SU-DHL-6 (cell line): ENCODE data around the gene AMMECR1.

Experiments
- H2AFZ ChIP-seq: fragments of 200-600 bp; sonication (generic); 2 replicates; pipeline ENCODE4 v1.6.1; 2014; ENCODE audit warnings: low read depth, mild to moderate bottlenecking, moderate library complexity, mixed read lengths, antibody characterized with exemption, low read length; ENCODE audit not compliant: severe bottlenecking
- H3F3A ChIP-seq: fragments of 200-600 bp; shearing (Covaris generic); 2 replicates; pipeline ENCODE4 v1.6.0; 2016; ENCODE audit warnings: antibody characterized with exemption, mild to moderate bottlenecking; ENCODE audit not compliant: insufficient read depth
- H3K27ac ChIP-seq: fragments of 200-600 bp; sonication (generic); 2 replicates; pipeline ENCODE4 v1.5.1; 2016; ENCODE audit warnings: low read depth, mild to moderate bottlenecking, low read length, moderate library complexity, mixed read lengths
- H3K27me3 ChIP-seq: fragments of 200-600 bp; sonication (generic), shearing (Covaris generic); 2 replicates; pipeline ENCODE4 v1.6.0; 2014; ENCODE audit warnings: mild to moderate bottlenecking, low read length
- H3K36me3 ChIP-seq: fragments of 200-600 bp; sonication (generic); 2 replicates; pipeline ENCODE4 v1.6.1; 2014; ENCODE audit warnings: mild to moderate bottlenecking, low read length, mixed read lengths
- H3K4me2 ChIP-seq: fragments of 300-600, 200-600 bp; shearing (Covaris generic), sonication (generic); 2 replicates; pipeline ENCODE4 v1.6.0; 2014; ENCODE audit warnings: low read length, low read depth, mild to moderate bottlenecking; ENCODE audit not compliant: poor library complexity, severe bottlenecking
- H3K4me3 ChIP-seq: fragments of 200-600 bp; sonication (generic); 2 replicates; pipeline ENCODE4 v1.5.1; 2014; ENCODE audit warnings: antibody characterized with exemption, low read length, mild to moderate bottlenecking, mixed read lengths; ENCODE audit not compliant: insufficient read depth, poor library complexity, severe bottlenecking
- H3K79me2 ChIP-seq: fragments of 200-600 bp; sonication (generic); 2 replicates; pipeline ENCODE4 v1.6.1; 2014; ENCODE audit warnings: mild to moderate bottlenecking, low read length, moderate library complexity; ENCODE audit not compliant: insufficient read depth
- H3K9ac ChIP-seq: fragments of 200-600 bp; sonication (generic); 2 replicates; pipeline ENCODE4 v1.7.0; 2014; ENCODE audit warnings: mild to moderate bottlenecking, low read length
- H3K9me2 ChIP-seq: fragments of 200-600 bp; sonication (generic); replicated peaks from 2 replicates; pipeline ENCODE4 v1.6.1; 2014; ENCODE audit warnings: low read length; ENCODE audit not compliant: insufficient read depth
- H3K9me3 ChIP-seq: fragments of 200-600 bp; sonication (generic); 2 replicates; pipeline ENCODE4 v1.6.1; 2014; ENCODE audit warnings: low read length, mixed read lengths; ENCODE audit not compliant: insufficient read depth
- H4K20me1 ChIP-seq: fragments of 200-600 bp; sonication (generic); 2 replicates; pipeline ENCODE4 v1.6.1; 2014; ENCODE audit warnings: low read depth, mild to moderate bottlenecking, antibody characterized with exemption, low read length, moderate library complexity, mixed read lengths
- CTCF ChIP-seq: fragments of 200-600 bp; sonication (generic); IDR thresholded peaks from one replicate; pipeline ENCODE4 v1.5.1; 2017; ENCODE audit warnings: antibody characterized with exemption, mild to moderate bottlenecking, low read length, moderate library complexity; ENCODE audit not compliant: insufficient read depth, poor library complexity, severe bottlenecking
- EZH2phosphoT487 ChIP-seq: fragments of 200-600 bp; sonication (generic), shearing (Covaris generic); conservative IDR thresholded peaks from 2 replicates; pipeline ENCODE4 v1.6.1; 2018; ENCODE audit warnings: mild to moderate bottlenecking, antibody characterized with exemption, low read length, moderate library complexity, mixed read lengths

AMMECR1 gene

GRCh38 chrX:110153896-110154295, 164.0 kb downstream of the AMMECR1 start:
- Histone ChIP-seq H3K9me3 (no peaks in the 10 kb centered on the region), H3K4me2 (no peak overlapping the region), H3K4me3 (no peak overlapping the region), H3K36me3 (no peaks in the 10 kb centered on the region), H4K20me1 (no peaks in the 10 kb centered on the region), H3K27ac (no peak overlapping the region), H3K79me2 (no peaks in the 10 kb centered on the region), H3F3A (no peaks in the 10 kb centered on the region), H3K9me2 (no peaks in the 10 kb centered on the region), H3K27me3 (no peaks in the 10 kb centered on the region), H2AFZ (no peak overlapping the region), H3K9ac (no peak overlapping the region)
- TF ChIP-seq CTCF (no peak), EZH2phosphoT487 (no peak)

- no peaks in the 10 kb centered on the region for H3K79me2 ChIP-seq
- H4K20me1 ChIP-seq, result no peaks in the 10 kb centered on the region
- no peak overlapping the region for H3K4me3 ChIP-seq
- H3K9me2 ChIP-seq, result no peaks in the 10 kb centered on the region
- no peaks in the 10 kb centered on the region for H3K9me3 ChIP-seq
- no peak overlapping the region for H3K9ac ChIP-seq
- H3K27ac ChIP-seq, result no peak overlapping the region
- H2AFZ ChIP-seq, result no peak overlapping the region
- no peaks in the 10 kb centered on the region for H3F3A ChIP-seq
- H3K36me3 ChIP-seq, result no peaks in the 10 kb centered on the region
- no peaks in the 10 kb centered on the region for H3K27me3 ChIP-seq
- TF ChIP-seq EZH2phosphoT487 (no peak), CTCF (no peak)
- no peak overlapping the region for H3K4me2 ChIP-seq
These were observed 164.6 kb downstream of the AMMECR1 start for GRCh38 chrX:110153244-110153643.

GRCh38 chrX:110146521-110146920, 171.4 kb downstream of the AMMECR1 start:
- H3K27me3 ChIP-seq, result no peaks in the 10 kb centered on the region
- H3K79me2 ChIP-seq, result no peaks in the 10 kb centered on the region
- TF ChIP-seq EZH2phosphoT487, result no peak
- peak; percentile 31 for TF ChIP-seq CTCF
- no peaks in the 10 kb centered on the region for H4K20me1 ChIP-seq
- no peak overlapping the region for H3K9ac ChIP-seq
- H3K27ac ChIP-seq, result no peak overlapping the region
- H3K9me2 ChIP-seq, result no peaks in the 10 kb centered on the region
- H3K4me2 ChIP-seq, result no peak overlapping the region
- H3K9me3 ChIP-seq, result no peaks in the 10 kb centered on the region
- peak overlapping the region; percentile 84 for H2AFZ ChIP-seq
- H3F3A ChIP-seq, result no peaks in the 10 kb centered on the region
- H3K4me3 ChIP-seq, result no peak overlapping the region
- H3K36me3 ChIP-seq, result no peaks in the 10 kb centered on the region

GRCh38 chrX:110145854-110146253, 172.0 kb downstream of the AMMECR1 start:
- no peak overlapping the region for H3K27ac ChIP-seq
- no peaks in the 10 kb centered on the region for H3K27me3 ChIP-seq
- no peak overlapping the region for H3K4me3 ChIP-seq
- peak overlapping the region; percentile 84 for H2AFZ ChIP-seq
- no peaks in the 10 kb centered on the region for H4K20me1 ChIP-seq
- H3K4me2 ChIP-seq, result peak overlapping the region; percentile 13
- H3K9me3 ChIP-seq, result no peaks in the 10 kb centered on the region
- H3K9ac ChIP-seq, result no peak overlapping the region
- H3F3A ChIP-seq, result no peaks in the 10 kb centered on the region
- no peaks in the 10 kb centered on the region for H3K79me2 ChIP-seq
- H3K36me3 ChIP-seq, result no peaks in the 10 kb centered on the region
- TF ChIP-seq EZH2phosphoT487, result no peak
- peak; percentile 34 for TF ChIP-seq CTCF
- H3K9me2 ChIP-seq, result no peaks in the 10 kb centered on the region
